GM12878 (cell line): ENCODE results near the gene RABEP2.

Experiments
- CHD4 ChIP-seq: fragments of 200-600 bp; sonication (generic); IDR thresholded peaks from 2 replicates; pipeline ENCODE4 v1.6.1; 2016; ENCODE audit warnings: mild to moderate bottlenecking
- EGR1 ChIP-seq, 2 experiments: IDR thresholded peaks; 1 replicate in 1 of 2; 2 replicates in 1 of 2; pipeline ENCODE4 v1.6.1; 2011 to 2012; ENCODE audit warnings: low read depth in 2 of 2, low read length in 2 of 2, borderline replicate concordance in 1 of 2, mild to moderate bottlenecking in 1 of 2, moderate library complexity in 1 of 2
- MAX ChIP-seq: IDR thresholded peaks from 2 replicates; pipeline ENCODE4 v1.6.1; 2012; ENCODE audit warnings: low read depth, low read length, improper control_type of control experiment
- POLR2A ChIP-seq: IDR thresholded peaks from 2 replicates; pipeline ENCODE4 v1.6.1; 2011; ENCODE audit warnings: low read depth, mild to moderate bottlenecking, low read length
- POLR2AphosphoS5 ChIP-seq: IDR thresholded peaks from 2 replicates; pipeline ENCODE4 v1.6.1; 2011; ENCODE audit warnings: mild to moderate bottlenecking, low read length, inconsistent platforms
- RCOR1 ChIP-seq: conservative IDR thresholded peaks from 2 replicates; pipeline ENCODE4 v1.6.1; 2012; ENCODE audit warnings: low read depth, low read length, improper control_type of control experiment
- ZNF274 ChIP-seq: IDR thresholded peaks from one replicate; pipeline ENCODE4 v1.8.0; 2011; ENCODE audit not compliant: insufficient read length, insufficient read depth
- TF ChIP-seq, protein P1 (sequence below), 3 experiments: IDR thresholded peaks in 2 of 3; conservative IDR thresholded peaks in 1 of 3; 2 replicates each; pipeline ENCODE4 v1.5.1; 2011; ENCODE audit warnings: low read depth in 3 of 3, low read length in 3 of 3, mild to moderate bottlenecking in 3 of 3, control low read depth in 2 of 3, moderate library complexity in 2 of 3, inconsistent platforms in 1 of 3, mixed read lengths in 1 of 3; ENCODE audit not compliant: control insufficient read depth in 2 of 3, insufficient read depth in 1 of 3; ENCODE audit errors: extremely low read depth in 1 of 3

GRCh38 chr16:28865722-28866453 lies 59.1 kb downstream of the RABEP2 start:
- no peak for TF ChIP-seq RCOR1
- TF ChIP-seq ZNF274, result no peak
- no peak for TF ChIP-seq POLR2AphosphoS5
- no peak for TF ChIP-seq EGR1 (IDR thresholded peaks at IDR 0.05; ENCODE audit: borderline replicate concordance in 1 of 2, low read depth in 2 of 2, low read length in 2 of 2)
- TF ChIP-seq CHD4, result no peak
- TF ChIP-seq MAX, result no peak
- TF ChIP-seq POLR2A, result no peak
- TF ChIP-seq, protein P1, sequence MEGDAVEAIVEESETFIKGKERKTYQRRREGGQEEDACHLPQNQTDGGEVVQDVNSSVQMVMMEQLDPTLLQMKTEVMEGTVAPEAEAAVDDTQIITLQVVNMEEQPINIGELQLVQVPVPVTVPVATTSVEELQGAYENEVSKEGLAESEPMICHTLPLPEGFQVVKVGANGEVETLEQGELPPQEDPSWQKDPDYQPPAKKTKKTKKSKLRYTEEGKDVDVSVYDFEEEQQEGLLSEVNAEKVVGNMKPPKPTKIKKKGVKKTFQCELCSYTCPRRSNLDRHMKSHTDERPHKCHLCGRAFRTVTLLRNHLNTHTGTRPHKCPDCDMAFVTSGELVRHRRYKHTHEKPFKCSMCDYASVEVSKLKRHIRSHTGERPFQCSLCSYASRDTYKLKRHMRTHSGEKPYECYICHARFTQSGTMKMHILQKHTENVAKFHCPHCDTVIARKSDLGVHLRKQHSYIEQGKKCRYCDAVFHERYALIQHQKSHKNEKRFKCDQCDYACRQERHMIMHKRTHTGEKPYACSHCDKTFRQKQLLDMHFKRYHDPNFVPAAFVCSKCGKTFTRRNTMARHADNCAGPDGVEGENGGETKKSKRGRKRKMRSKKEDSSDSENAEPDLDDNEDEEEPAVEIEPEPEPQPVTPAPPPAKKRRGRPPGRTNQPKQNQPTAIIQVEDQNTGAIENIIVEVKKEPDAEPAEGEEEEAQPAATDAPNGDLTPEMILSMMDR (IDR thresholded peaks at IDR 0.05 in 2 of 3, conservative IDR thresholded peaks at IDR 0.05 in 1 of 3; ENCODE audit: control insufficient read depth in 2 of 3, extremely low read depth in 1 of 3, insufficient read depth in 1 of 3, low read depth in 3 of 3, low read length in 3 of 3), result no peak
